ENCODE measurements around the gene RAD51B.
A peak's percentile ranks its signal among the peaks of the same experiment; 100 is the strongest.

The RAD51B gene

DNA sequence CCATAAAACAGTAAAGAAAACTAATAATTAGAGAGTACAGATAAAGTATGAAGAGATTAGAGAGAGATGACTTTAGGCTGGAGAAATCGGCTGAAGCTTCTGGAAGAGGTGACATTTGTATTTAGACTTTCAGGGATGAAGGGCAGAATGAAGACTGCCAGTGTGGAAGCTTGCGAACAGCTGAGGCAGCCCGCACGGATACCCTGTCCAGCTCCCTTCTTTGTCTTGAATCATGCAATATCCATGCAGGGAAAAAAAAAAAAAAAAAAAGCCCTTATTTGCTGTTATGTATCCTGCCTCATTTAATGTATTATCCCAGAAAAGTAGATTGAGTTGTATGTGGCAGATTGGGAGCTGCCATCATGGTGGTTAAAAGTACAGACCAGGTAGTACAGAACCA, 641.5 kb downstream of the RAD51B start:
- FAIRE-seq, result no peak
- DNase-seq (ENCODE audit: insufficient read length, low spot score), result no peak

DNA sequence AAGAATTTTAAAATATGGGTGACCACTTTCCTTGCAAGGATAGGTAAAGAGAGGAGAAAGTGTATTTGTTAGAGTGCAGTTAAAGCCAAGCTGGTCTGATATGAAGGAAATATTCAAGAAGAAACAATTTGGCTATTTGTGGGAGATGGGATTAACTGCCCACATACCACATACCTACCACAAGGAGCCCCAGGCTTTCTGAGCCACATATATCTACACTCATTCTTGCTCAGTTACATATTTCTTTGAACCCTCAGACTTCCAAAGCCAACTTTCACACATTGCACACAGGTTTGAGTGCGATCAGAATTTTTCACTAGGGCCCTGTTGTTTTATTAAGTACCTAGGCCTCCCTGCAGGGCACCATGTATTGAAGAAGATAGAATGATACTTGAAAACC, 643.1 kb downstream of the RAD51B start:
- no peak for FAIRE-seq
- no peak for DNase-seq (ENCODE audit: insufficient read length, low spot score)

DNA sequence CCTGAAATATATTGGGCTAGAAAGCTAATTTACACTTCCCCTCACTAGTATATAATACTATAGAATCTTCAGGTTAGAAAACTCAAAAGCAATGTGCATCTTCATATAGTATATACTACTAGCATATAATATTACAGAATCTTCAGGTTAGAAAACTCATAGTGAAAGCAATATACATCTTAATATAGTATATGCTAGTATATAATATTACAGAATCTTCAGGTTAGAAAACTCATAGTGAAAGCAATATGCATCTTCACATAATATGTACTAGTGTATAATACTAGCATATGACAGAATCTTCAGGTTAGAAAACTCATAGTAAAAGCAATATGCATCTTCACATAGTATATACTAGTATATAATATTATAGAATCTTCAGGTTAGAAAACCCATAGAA, 643.7 kb downstream of the RAD51B start:
- FAIRE-seq (no peak), DNase-seq (ENCODE audit: insufficient read length, low spot score) (no peak)

DNA sequence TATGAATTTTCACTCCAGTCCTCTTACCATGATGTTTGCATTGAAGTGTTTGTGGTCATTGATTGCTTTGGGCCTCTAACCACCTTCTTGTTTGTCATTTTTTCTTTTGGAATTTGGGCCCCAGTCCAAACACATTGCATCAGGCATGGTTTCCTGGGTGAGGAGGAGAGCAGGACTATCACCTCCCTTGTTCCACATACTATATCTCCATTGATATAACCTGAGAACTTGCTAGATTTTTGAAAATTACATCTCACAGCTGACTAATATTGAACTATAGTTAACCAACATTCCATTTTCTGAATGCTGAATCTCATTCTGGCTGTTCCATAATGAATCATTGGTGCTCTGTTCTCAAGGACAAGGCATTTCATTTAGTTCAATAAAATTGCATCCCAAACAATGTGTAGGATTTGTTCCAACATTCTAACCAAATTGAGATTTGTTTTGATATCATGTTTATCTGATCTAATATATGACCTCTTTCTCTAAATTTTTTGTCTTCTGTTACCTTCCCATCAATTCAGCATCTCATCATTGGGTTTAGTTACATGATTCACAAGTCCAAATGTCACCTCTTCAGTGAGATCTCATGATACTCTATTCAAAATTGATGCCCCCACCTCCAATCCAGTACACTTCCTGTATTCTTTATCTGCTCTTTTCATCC, 644.3 kb downstream of the RAD51B start:
- DNase-seq (ENCODE audit: insufficient read length, low spot score) (no peak), FAIRE-seq (peak; percentile 79)

DNA sequence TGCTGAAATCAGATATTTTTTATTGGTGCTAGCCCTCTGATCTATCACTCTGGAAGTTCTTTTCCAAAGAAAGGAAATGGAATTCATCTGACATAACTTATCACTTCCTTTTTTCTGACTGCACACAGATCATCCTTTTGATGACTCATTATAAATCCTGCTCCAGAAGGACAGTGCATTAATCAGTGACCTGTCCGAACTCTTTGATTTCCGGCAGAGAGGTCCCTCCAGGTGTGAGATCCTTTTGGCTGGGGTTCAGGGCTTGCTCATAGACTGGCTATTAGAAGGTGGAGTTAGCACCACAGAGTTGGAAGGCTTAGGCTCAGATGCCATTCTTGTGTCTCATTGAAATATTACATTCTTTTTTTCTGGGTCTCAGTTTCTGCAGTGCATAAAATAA, 645.1 kb downstream of the RAD51B start:
- peak; percentile 88 for DNase-seq (ENCODE audit: insufficient read length, low spot score)
- FAIRE-seq, result peak; percentile 95

DNA sequence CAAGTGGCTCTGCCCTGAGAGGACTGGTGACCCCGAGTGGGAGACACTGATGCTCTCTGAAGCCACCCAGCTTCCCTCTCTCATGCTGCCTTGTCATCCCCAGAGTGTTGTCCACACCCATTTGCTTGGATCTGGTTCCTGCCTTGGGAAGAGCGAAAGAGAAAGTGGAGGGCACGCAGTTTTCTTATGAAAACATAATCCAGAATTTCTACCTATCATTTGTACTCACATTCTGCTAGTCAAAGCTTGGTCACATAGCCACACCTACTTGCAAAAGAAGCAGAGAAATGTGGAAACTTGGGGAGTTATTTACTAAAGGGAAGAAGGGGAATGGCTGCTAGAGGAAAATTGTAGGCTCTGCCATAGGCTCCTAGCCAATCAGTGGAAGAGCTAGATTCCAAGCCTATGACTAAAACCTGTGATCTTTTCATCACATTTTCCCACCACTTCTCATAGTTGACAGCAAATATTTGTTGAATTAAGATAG, 647.0 kb downstream of the RAD51B start:
- FAIRE-seq (peak; percentile 92), DNase-seq (ENCODE audit: insufficient read length, low spot score) (peak; percentile 97)

DNA sequence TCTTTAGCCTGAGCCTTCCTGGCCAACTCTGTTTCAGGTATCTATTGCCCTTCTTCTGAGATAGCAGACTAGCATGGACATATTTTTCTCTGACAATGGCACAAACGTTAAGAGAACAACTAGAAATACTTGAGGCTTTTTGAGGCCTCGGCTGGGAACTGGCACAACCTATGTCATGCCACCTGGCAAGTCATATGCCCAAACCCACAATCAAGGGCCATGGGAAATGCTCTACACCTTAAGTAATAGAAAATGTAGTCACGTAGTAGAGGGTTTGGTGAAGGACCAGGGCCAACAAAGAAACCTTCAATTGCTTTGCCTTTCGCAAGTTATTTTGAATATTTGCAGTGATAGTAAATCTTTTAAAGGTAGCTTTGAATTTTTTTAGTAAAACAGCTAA, 647.8 kb downstream of the RAD51B start:
- DNase-seq (ENCODE audit: insufficient read length, low spot score) (no peak), FAIRE-seq (peak; percentile 94)

DNA sequence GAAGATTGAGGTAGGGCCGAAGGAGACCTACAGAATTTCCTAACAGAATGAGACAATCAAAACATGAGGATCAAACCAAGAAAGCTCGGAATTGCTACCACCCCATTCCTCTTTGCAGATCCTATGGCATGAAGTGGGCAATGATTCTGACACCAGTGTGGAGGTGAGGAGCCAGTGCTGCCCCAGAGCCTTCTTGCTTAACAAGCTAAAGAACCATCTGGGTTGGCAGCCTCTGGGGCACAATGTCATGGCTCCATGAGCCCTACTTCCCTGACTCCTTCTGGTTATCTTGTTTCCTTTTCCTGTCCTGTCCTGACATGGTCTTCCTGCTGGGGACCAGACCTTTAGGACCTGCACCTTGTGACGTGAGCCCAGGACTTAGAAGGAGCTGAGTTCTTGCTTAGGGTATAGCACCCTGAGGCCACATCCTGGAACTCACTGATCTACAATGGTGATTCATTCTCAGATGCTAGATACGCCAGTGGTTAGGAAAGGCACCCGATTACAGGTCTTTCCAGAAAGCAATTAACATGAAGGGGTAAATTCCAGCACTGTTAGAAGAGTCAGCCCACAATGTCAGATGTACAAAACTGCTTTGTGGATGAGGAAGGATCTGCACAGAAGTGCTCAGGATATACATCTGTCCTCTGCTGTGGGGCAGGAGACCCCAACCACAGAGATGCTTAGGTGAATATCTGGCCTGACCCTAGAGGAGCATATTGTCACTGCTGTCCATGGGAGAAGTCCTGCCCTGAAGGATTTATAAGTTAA, 649.0 kb downstream of the RAD51B start:
- FAIRE-seq (peak; percentile 99), DNase-seq (ENCODE audit: insufficient read length, low spot score) (peak; percentile 87)

DNA sequence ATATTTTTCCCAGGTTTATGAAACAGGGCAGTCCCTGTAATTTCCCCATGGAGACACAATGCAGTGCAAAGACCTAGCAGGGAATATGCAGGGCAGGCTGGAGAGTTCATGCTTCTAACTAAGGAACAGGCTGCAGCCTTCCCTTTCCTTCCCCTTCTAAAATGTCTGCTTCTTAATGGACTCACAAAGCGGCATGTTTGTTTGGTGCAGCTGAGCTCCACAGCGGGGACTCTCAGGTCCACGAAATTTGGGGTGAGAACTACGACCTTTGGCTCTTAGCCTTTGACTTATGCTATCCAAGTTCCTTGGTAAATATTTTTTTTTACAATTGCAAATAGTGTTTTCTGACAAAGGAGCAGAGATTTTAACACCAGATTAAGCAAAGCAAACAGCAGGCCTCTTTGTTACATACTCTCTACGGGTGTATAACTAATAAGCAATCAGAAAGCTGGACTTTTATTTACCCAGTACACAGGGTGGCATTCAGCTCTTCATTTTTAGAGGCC, 649.7 kb downstream of the RAD51B start:
- FAIRE-seq, result no peak
- DNase-seq (ENCODE audit: insufficient read length, low spot score), result no peak

DNA sequence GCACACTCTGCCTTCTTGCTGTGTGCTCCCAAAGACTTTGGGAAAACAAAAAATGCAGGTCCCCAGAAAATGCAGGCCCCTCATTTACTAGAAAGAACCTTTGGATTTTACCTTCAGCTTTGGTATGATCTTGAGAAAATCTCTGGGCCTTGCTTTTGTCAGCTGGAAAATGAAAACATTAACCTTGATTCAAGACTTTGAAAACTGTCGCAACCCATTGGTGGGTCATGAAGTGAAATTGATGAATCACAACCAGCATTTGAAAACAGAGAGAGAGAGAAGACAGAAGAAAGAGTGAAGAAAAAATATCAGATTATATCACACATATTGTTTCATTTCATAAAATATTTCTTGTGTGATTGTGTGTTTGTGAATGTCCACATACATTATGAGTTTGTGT, 650.8 kb downstream of the RAD51B start:
- no peak for DNase-seq (ENCODE audit: insufficient read length, low spot score)
- peak; percentile 26 for FAIRE-seq

DNA sequence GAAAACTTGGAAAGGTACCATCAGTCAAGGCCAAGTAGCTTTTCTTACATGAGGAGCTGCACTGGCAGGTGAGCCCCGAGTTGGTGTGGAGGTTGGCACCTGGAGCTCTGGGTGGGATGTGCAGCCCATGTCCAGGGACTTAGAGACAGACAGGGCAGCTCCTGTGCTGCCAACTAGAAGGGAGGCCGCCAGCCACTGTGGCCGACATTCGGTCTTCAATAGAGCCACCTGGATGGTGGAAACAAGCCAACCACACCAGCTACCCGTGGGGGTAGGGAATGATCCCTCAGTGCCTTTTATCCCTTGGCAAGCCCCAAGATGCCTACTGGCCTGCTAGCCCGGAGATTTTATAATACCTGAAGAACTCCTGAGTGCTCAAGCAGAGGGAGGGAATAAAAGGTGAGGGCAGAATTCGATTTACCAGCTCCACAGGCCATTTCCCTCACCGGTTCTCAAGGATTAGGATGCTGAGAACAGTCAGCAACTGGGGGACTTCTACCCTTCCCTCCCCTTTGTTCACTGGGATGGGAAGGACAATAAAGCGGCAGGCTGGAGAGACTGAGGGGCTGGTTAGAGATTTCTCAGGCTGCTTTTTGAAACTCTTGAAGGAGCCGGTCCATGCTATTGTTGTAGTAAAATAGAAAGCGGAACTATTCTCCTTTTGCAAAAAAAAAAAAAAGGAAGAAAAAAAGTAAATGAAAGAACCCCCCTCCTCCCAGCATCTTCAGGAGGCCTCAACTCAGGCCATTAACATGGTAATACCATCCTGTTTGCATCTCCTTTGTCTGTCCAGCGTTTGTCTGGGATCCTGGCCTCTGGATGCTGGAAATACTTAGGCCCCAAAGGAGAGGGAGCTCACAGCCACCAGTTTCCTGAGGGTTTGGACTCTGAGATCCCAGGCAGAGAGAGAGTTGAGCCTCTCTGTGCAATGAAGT, 651.7 kb downstream of the RAD51B start:
- FAIRE-seq (peak; percentile 57), DNase-seq (ENCODE audit: insufficient read length, low spot score) (no peak)

DNA sequence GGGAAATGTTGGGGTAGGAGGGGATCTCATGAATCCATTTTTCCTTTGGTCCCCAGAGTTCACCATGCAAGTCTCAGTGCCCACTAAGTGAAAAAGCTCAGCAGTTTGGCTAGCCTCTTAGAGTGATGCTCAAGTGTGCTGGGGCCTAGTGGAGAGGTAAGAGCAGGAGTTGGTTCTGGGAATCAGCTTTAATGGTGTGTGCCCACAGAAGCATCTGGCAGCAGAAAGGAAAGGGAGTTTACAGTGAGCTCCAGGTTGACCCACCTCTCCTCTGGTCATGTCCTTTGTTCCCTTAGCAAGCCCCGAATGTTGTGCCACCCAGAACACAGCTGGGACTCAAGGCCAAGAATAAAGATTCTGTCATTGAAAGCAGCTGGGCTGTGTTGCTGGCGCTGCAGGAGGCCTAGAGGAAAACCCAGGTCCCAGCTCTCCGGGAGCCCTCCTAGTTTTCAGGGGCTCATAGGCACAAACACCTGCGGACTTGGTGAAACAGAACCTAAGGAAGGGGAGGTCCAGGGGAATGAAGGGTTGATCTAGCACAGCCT, 652.5 kb downstream of the RAD51B start:
- FAIRE-seq, result no peak
- DNase-seq (ENCODE audit: insufficient read length, low spot score), result no peak

DNA sequence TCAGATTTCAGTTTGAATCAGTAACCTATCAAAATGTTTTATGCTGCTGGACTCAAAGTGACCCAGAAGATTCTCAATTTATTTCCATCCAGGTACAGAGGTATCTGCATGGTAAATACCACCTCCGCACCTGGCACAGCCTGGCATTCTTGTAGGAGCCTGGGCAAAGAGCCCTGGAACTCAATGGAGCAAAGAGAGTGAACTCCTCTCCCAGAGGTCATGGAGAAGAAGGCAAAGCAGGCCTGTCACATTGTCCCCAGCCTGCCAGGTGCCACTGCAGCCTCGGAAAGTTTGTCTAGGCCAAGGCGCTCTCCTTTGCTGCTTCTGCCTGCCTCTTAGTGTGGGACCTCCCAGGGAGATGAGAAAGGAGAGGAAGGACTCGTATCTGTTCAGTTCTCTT, 653.5 kb downstream of the RAD51B start:
- DNase-seq (ENCODE audit: insufficient read length, low spot score), result no peak
- FAIRE-seq, result no peak

DNA sequence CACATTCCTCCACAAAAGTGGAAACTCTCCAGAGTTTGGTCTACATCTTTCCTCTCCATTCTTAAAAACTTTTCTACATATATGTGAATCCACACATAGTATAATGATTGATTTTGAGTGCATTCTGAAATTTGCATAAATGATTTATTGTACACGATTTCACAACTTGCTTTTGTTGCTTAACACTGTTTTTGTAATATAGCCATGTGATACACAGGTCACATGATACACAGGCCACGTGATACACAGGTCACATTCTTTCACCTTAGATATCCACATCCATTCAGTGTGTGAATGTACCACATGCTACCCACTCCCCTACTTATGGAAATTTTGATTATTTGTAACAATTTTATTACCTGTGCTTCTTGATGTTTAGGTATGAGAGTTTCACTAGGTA, 654.2 kb downstream of the RAD51B start:
- FAIRE-seq (peak; percentile 92), DNase-seq (ENCODE audit: insufficient read length, low spot score) (no peak)

DNA sequence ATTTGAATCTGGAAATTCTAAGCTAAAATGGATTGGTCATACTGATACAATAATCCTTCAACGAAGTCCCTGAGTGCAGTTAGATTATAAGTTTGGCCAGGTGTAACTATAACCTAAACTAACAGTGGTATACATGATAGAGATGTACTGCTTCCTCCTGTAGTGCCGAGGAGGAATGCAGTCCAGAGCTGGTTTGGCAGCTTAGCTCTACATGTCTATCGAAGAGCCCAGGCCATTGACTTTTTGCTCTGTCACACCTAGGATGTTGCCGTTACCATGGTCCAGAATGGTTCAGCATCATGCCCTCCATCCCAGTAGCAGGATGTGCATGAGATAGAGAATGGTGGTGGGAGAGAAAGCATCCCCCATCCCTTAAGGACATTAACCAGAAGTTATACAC, 655.2 kb downstream of the RAD51B start:
- FAIRE-seq (peak; percentile 93), DNase-seq (ENCODE audit: insufficient read length, low spot score) (no peak)

DNA sequence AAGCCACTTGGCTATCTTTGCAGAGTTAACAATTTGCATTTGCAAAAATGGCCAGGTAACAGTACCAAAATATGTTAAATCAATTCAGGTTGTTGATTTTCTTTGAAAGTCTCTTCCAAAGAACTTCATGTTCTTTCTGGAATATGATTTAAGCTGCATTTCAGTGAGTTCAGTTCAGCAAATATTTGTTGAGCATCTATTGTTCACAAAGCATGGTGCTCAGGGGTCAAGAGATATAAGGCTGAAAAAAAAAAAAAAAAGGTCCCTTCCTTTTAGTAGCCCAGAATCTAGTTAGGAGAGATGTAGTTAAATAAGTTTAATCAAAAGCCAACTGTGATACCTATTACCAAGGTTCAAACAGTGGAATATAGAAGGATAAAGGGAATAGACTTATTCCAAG, 656.2 kb downstream of the RAD51B start:
- no peak for DNase-seq (ENCODE audit: insufficient read length, low spot score)
- no peak for FAIRE-seq

DNA sequence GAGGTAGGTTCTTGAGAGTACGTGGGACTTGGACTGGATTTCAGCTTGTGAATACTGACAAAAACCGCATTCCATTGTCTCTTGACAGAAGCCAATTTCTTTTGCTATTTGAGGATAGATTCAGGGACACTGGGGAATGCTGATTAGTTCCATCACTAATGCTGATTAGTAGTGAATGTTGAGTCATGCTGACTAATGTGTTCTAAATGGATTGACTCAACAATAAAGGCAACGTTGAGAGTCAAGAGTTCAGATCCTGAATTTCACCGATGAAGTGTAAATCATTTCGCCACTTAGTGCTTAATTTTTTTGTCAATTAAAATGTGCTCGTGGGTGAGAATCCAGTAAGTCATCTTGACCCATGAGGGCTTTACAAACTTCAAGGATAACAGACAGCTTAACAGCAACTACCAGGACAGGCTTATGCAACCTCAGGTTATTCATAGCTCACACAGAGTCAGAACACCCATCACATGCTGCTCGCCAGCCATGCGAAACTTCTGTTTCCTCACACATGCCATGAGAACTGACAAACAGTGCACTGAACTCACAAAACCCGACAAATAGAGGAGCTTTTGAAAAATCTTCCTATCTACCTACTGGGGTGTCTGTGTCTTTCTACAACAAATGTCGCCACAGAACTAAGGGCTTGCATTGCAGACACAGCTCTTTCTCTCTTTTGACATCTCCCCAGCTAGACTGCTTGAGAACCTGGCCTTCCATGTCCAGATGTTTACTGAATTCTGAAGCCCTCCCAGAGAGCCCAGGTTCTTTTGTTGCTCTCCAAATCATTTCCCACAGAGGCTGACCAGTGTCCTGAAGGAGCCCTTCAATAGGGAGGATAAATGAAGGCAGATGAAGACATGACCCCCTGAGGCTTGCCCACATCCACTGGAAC, 656.9 kb downstream of the RAD51B start:
- no peak for DNase-seq (ENCODE audit: insufficient read length, low spot score)
- peak; percentile 97 for FAIRE-seq

DNA sequence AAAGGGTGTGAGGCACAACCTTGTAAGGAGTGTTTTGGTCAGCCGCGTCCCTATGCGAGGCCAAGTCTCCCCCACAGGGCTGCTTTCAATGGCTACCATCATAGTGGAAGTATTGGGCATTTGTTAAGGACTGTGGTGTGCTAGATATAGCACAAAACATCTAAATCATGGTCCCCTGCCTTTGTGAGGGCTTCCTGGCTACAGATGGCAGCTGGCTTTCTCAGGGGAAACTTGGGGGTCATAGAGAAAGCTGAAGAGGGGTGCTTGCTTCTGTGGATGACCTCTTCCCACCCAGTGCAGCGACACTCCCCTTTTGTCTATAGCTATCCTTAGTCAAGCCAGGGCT, 657.5 kb downstream of the RAD51B start:
- peak; percentile 85 for FAIRE-seq
- no peak for DNase-seq (ENCODE audit: insufficient read length, low spot score)

DNA sequence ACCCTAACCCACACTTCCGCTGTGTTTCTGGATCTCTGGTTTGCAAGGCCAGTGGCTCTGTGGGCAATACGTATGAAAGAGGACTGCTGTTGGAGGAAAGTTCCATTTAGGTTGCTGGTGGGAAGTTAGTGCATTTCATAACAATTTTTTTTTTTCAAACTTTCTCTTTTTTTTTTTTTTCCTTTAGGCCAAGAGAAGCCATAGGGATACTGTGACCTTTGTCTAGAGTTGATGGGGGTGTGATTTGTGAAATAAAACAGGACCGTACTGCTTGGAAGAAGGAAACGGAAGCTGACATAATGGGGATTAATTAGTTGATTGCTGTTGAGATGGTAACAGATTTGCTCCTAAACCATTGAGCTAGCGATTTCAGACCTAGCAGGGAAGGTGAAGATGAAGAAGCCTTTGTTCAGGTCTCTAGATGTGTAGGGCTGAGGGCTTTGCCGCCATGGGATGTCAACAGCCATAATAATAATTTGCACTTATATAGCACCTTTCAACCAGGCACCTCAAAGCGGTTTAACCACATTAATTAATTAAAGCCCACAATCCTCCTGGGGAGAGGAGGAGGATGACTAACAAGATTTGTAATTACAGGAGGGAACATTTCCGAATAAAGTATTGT, 658.0 kb downstream of the RAD51B start:
- FAIRE-seq (peak; percentile 67), DNase-seq (ENCODE audit: insufficient read length, low spot score) (no peak)

Measured in HTR-8/SVneo (cell line).